Inferior parietal cortex (tissue), 1 donor: ENCODE data around the gene LHX4.
A peak's percentile ranks its signal among the peaks of the same experiment; 100 is the strongest.

Experiments used
- DNase-seq: peaks from one replicate; pipeline ENCODE4 v3.0.0-alpha.2; 2016; ENCODE audit errors: extremely low spot score

Gene LHX4

DNA sequence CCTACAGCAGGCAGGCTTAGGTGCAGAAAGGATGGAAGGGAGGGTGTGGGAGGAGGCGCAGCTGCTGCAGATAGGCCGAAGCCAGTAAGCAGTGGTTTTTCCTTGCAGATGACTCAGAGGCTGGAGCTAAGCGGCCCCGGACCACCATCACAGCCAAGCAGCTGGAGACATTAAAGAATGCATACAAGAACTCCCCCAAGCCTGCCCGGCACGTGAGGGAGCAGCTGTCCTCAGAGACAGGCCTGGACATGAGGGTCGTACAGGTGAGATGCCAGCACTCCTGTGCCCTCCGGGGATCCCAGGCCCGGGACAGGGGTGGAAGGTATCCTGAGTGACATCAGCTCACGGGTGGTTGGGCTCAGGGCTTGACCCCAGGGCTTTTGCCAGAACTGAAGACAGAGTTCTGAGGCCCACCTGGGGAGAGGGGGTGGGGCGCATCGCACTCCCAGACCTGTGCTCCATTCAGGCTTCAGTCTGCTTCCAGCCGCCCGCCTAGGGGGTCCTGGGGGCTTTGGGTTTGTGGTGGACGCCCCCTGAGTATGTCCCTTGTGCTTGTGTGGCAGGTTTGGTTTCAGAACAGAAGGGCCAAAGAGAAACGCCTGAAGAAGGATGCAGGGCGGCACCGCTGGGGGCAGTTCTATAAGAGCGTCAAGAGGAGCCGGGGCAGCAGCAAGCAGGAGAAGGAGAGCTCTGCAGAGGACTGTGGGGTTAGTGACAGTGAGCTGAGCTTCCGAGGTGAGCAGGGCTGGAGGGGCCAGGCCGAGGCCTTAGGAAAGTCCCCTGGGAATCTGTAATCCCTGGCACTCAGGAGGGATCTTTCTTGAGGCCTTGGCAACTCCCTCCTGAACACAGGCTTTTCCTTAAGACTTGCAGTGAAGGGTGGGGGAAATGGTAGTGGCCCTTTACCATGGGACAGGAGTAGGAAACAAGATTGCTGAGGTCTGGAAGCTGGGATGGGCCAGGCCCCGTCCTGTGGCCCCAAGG, 41.5 kb downstream of the LHX4 start:
- DNase-seq = peak; percentile 18

DNA sequence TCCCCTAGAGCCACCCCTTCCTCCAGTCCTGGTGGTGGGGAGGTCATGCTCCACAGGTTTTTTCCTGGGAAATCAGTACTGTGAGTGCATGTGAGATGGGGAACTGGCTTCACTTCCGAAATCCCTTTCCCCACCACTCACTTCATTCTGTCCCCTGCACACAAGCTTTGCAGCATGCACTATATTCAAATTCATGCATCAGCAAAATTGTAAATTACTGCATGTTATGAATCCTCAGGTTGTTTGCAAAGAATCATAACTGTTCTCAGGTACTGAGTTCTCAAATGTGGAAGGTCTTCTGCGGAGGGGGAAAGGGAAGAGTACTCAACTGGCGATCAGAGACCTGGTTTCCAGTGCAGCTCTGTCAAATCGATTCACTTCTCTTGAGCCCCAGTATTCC, 42.3 kb downstream of the LHX4 start:
- DNase-seq = no peak

DNA sequence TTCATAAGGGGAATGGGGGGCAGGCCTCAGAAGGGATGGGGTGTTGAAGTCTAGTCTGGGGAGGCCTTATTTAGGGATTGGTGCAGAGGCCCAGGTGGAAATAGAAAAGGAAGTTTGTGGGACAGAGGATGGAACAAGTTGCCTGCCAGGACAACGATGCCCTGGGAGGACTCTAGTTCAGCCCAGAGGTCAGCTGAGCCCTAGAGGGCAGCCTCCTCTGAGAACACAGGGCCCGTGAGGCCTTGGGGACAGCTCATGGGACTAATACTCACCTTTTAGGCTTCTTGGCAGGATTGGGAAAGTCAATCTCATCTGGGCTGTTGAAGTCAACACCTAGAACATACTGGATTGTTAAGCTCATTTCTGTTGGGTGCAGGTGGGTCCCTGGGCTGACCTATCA, 43.0 kb downstream of the LHX4 start:
- no peak for DNase-seq

- DNase-seq = no peak
These were observed 44.2 kb downstream of the LHX4 start for GRCh38 chr1:180274221-180274620.

GRCh38 chr1:180275726-180276125, 45.7 kb downstream of the LHX4 start:
- DNase-seq = no peak

- no peak for DNase-seq
These were observed 47.6 kb downstream of the LHX4 start for GRCh38 chr1:180277476-180278193.

- no peak for DNase-seq
These were observed 48.1 kb downstream of the LHX4 start for GRCh38 chr1:180278194-180278515.

GRCh38 chr1:180278596-180279395, 48.7 kb downstream of the LHX4 start:
- DNase-seq = no peak

GRCh38 chr1:180279651-180280050, 49.6 kb downstream of the LHX4 start:
- DNase-seq = no peak

DNA sequence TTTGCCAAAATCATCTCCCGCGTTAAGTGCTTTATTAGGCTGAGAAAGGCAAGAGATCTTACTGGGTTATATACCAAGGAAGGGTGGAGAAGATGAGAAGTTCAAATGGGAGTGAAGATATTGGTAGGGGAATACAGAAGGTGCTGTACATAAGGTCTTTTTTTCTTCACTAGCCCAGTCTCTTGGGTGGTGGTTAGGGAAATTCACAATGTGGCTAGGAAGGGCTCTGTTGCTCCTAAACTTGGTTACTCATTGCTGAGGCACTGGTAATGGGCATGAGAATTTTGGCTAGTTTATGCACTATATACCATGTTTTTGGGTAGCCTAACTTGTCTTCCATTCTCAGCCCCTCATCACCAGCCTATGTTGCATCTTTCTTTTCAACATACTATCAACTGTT, 50.6 kb downstream of the LHX4 start:
- DNase-seq = no peak

DNA sequence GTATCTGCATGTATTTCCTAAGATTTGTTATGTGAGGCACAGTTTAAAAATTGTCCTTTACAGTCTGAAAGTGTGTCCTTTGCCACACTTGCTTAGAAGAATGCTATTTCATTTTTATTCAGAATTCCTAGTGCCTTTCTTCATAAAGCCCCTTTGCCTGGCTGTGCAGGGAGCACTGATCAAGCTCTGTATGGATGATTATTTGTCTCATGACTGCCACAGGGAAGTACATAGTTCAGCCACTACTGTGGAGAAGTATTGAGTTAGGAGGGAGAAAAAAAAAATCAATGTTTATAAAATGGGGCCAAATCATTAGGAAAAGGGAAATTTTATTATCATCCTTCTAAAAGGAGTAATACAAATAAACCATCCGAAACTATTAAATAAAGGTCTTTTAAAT, 51.4 kb downstream of the LHX4 start:
- no peak for DNase-seq

- no peak for DNase-seq
These were observed 52.5 kb downstream of the LHX4 start for GRCh38 chr1:180282401-180283044.

- no peak for DNase-seq
These were observed 53.0 kb downstream of the LHX4 start for GRCh38 chr1:180283098-180283497.

DNA sequence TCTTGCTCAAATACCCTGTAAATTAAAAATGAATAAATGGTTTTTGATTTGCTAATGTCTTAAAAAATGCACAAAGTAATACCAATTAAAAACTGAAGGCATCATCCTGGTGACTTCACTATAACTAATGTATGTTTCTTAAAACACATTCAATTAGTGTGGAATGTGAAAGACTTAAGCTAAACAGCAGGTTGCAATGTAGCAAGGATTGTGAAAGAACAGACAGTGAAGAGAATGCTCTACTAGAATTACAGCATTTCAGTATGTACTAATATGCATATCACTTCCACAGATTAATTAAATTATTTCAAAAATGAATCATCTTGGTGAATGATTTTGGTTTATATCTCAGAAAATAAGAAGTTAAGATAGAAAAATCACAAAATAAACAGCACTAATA, 56.4 kb downstream of the LHX4 start:
- DNase-seq = no peak

DNA sequence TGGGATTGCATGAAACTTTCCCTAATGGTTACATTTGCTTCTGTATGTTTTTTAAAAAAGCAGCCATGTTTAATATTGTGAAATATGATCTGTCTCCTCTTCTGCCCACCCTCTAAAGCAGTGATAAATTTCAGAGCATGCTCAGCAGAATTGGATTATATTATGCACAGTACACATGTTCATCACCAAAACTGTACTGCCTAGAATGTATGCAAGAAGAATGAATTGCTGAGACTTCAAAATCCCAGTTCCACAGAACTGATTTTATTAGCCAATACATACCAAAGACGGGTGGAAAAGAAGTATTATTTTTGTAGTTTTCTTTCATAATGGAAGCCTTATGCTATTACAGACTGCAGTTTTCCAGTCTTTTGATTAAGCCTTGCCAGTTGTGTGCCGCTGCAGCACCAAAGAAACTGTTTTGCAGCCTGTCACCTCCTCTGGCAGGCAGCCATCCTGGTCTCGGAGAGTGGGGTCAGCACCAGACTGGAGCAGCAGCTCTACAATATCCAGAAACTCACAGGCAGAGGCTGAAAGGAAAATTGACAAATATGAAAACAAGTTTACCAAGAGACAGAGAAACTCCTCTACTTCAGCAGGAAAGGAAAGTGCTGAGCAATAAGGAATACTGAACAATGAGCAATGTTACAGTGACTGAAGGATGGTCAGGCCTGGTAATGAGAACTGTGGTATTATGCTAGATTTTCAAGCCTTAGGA, 58.1 kb downstream of the LHX4 start:
- DNase-seq = no peak

DNA sequence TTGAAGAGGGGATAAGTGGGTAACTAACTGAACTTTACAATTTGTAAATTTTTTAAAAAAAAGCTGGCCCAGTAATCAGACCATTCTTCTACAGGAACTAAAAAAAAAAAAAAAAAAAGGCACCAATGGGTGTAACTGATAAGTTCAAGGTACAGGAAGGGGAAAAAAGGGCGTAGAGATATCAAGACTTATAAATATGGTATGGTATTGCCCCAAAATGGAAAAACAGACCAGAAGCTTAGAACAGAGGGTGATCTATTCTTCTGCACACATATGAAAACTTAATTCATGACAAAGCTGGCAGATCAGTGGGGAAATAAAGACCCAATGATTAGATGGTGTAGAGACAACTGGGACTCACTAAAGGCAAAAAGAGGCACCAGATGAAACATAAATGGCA, 58.9 kb downstream of the LHX4 start:
- no peak for DNase-seq

GRCh38 chr1:180290265-180291001, 60.4 kb downstream of the LHX4 start:
- no peak for DNase-seq

DNA sequence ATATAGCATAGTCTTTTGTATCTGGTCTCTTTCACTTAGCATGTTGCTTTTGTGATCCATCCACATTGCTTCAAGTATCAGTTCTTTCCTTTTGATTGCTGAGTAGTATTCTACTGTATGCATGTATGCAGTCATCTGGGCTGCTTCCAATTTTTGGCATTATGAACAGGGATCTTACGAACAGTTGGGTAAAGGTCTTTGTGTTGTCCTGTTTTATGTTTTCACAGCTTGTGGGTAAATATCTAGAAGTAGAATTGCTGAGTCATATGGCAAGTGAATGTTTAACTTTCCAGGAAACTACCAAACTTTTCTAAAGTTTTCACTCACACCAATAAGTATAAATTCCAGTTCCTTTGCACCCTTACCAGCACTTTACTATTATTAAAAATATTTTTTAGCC, 60.9 kb downstream of the LHX4 start:
- DNase-seq = no peak

DNA sequence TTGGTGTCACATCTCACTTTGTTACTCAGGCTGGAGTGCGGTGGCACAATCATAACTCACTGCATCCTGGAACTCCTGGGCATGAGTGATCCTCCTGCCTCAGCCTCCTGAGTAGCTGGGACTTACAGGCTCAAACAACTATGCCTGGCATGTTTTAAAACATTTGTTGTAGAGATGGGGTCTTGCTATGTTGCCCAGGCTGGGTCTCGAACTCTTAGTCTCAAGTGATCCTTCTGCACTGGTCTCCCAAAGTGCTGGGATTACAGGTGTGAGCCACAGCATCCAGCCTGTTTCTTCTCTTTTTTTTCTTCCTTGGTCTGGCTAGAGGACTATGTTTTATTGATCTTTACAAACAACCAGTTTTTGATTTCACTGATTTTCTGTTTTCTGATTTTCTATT, 64.6 kb downstream of the LHX4 start:
- no peak for DNase-seq

GRCh38 chr1:180295999-180296398, 65.9 kb downstream of the LHX4 start:
- no peak for DNase-seq
